DLD1 (cell line): Measurements from ENCODE around the gene PIGZ.

Experiments used
- in situ Hi-C: cut with HindIII; loops from 2 replicates; pipeline ENCODE4 v1.10.0; 2017; ENCODE audit warnings: low sequenced_read_pairs

PIGZ gene

DNA sequence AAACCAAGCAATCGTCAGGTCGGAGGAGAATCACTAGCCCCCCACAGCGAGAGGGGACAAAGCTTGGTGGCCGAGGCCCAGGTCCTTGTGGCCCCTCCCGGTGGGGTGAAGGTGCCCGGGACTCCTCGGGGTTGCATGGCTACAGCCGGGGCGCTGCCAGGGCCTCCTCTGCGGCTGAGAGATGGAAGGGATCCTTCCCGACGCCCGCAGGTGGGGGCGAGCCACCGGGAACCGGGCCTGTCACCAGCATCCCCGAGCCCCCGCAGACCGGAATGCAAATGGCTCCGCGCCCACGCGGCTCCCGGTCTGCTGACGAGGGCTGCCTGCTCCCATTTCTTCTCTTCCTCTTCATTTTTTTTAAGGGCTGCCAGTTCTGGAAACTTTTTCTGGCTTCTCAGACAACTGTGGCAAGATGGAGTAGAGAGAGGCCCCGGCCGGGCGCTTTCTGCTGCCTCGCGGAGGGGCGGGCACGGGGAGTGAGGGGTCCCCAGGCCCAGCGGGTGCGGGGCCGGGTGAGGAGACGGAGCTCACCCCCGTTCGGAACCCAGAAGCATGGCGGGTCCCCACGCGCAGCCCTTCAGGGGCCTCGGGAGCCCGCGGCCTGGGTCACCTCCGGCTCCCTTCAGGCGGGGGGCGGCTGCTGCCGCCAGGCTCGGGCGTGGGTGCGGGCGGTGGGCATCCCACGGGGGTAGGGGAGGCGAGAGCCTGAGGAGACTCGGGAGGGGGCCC lies 33.5 kb upstream of the PIGZ start:
- in situ Hi-C loops = no loop called here

DNA sequence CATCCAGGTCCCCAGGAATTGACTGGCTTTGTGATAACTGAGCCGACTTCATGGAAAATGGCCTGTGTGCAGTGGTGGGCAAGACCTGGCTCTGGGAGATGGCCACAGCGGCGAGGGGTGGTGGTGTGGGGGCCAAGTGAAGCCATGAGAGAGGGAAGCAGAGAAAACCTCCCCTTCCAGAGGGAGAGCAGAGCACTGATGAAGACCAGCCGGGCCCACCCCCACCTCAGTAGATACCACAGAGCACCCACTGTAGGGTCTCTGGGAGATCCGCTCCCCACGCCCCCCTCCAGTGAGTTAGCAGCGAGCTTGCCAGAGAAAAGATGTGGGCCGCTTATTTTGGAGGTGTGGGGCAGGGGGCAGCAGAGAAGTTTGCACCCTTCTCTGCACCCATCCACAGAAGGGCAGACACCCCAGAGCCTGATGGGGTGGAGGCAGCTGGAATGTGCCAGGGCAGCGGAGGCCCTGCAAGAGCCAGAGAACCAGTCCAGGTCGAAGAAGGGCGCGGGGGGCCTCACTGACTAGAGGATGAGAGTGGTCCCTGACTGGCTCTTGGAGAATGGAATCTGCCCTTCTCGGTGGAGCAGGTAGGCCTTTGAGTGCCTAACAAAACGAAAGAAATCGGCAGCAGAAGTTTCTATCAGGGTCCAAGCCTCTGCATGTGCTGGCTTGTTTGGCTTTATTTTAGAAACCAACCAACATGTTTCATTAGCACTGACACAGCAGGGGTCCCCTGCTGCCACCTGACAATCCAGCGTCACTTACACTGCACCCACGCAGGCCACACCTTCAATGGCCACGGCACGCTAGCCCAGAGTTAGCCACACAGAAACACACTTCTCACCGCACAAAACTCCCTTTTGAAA lies 32.7 kb upstream of the PIGZ start:
- in situ Hi-C loops = no loop called here

DNA sequence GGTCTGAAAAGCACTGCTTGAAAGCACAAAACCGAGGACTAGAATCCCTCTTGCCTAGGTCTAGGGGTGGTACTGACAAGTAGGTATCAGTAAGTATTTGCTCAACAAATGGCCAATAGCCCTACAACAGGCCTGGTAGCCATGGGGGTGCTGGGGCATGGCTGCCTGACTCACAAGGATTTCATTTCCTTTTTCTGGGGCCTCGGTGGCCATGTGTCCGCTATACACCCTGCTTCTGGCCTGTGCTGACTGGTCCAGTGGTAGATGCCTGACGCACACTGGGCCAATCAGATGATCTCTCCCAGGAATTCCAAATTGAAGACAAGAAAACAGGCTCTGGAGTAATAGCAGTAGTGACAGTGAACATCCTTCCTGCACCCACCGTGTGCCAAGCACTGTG lies 31.6 kb upstream of the PIGZ start:
- in situ Hi-C loops = no loop called here

DNA sequence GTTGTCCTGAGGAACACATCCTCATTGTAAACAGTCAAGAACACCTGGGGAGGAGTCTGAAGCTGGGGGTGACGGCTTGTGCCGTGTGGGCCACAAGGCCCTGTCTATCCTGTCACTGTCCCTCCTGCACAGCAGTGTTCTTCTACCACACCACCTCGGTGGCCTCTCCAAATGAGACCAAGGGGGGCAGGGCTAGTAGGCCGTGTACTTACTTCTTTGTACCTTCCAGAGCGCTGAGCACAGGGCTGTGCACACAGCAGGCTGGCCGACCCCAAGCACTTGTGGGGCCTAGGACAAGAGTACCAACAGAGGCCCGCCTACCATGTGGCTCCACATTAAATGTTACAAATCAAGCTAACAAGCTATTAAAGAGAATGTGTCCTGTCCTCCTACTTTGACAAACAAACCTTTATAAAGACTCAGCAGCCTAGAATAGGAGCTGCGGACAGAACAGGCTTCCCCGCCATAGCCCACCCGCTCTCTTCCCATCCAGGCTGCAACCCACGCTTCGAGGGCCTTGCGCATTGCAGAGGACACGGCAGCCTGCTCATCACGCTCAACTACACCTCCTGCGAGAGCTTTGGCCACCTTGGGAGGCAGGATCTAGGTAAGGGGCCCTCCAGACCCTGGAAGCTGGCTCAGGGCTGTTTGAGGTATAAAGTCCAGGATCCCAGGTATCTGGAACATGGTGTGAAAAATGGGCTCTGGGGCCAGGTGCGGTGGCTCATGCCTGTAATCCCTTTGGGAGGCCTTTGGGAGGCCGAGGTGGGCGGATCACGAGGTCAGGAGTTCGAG lies 30.5 kb upstream of the PIGZ start:
- in situ Hi-C loops = loop anchor here (10.0 kb wide), 1 partner anchor 516 kb away; no protein-coding TSS in a partner anchor

DNA sequence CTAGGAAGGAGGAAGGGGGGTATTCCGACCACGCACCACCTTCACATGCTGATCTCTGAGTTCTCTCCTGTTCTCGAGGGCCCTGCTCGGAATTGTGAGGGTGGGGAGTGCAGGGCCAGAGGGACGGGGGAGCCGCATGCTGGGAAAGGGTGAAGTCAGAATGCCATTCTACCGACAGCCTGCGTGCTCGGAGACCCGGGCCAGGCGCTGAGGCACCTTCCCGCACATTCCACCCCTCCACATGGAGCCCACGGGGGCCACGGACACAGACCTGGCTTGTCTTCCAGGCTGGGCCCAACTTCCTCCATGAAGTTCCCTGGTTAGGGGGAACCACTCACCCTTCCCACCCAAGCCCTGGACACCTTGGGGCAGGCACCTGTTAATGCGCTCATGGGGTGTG lies 28.7 kb upstream of the PIGZ start:
- in situ Hi-C loops = loop anchor here (10.0 kb wide), 1 partner anchor 517 kb away; no protein-coding TSS in a partner anchor

DNA sequence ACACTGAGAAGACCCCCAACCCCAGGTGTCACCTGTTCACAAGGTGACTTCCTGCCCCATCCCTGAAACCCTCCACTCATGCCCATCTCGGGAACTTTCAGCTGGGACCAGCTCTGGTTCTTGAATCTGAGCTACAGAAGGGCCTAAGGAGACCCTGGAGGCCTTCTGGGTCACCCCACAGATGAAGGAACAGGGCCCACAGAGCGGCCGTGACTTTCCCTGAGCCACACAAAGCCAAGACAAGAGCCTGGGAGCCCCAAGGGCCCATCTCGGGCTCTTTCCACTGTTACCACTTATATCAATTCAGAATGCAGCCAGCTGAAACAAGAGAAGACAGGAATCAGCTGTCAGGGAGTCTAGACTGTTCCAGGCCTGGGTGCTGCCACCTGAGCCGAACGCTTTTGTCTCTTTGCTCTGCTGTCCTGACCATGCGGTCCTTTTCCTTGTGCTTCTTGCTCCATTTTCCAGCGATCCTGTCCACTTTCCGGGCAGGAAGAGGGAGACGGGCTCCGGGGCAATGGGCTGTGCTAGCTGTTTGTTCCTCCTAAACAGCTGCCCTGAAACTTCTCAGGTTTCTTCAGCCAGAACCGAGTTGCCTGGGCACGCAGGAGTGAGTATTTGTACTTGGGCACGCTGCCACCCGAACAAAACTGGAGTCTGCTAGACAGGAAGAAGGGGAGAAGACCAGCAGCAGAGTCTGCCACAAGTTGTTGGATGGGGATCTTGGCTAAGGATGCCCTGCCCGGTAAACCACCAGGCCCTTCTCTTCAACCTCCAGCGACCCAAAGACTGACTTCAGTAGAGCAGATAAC lies 28.0 kb upstream of the PIGZ start:
- in situ Hi-C loops = loop anchor here (10.0 kb wide), 1 partner anchor 518 kb away; no protein-coding TSS in a partner anchor

DNA sequence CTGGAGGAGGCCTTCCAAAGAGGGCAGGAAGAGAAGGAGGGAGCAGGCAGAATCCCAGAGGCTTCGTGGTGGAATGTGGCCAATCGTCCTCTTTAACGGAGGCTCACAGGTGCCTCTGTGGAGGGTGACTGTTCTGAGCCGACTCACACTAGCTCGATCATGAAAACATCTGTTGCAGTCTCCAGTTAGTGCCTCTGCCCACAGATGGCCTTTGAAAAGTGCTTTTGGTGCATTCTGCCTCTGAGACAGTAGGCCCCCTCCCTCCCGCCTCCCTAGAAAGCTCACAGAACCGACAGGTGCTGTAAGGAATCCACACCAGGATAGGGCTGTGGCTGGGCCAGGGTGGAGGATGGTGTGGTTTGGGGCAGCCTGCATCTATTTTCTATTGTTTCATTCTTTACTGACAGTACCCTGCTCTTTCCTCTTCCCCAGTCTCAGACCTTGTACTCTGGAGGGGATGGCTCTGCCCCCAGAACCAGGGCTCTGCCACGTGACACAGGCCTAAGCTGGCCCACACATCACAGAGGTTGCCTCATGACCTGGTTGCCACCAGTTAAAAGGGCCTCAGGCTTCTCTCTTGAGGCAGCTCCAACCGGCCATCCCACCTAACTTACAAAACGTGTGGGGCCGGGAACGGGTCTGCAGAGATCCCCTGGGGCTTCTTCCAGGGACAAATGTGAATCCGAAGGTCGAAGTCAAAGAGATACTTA lies 27.2 kb upstream of the PIGZ start:
- in situ Hi-C loops = loop anchor here (10.0 kb wide), 1 partner anchor 519 kb away; no protein-coding TSS in a partner anchor

DNA sequence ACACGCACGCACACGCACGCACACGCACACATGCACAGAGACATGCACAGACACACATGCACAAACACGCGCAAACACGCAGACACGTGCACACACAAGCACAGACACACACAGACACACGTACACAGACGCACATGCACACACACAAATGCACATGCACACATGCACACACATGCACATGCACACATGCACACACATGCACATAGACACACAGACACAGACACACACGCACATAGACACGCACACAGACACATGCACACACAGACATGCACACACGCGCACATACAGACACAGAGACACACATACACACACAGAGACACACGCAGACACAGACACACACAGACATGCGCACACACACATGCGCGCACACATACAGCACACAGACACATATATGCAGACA lies 26.4 kb upstream of the PIGZ start:
- in situ Hi-C loops = loop anchor here (10.0 kb wide), 1 partner anchor 520 kb away; no protein-coding TSS in a partner anchor

DNA sequence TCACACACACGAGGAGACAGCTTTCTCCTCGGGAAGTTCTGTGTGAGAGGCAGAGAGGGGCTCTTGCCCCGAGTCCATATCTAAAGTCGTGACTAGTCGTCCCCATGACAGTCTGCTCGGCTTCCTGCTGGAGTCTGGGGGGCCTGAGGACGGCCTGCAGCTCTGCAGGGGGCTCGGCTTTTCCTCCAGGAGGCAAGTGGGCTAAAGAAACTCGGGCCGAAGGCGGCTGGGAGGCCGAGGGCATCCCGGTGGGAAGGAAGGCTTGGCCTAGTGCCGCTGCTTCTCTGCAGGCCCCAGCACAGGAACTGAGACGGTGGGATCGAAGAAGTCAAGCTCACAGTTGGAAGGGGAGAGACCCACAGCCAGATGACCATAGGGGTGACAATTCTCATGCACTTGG lies 25.4 kb upstream of the PIGZ start:
- in situ Hi-C loops = loop anchor here (10.0 kb wide), 1 partner anchor 521 kb away; no protein-coding TSS in a partner anchor

DNA sequence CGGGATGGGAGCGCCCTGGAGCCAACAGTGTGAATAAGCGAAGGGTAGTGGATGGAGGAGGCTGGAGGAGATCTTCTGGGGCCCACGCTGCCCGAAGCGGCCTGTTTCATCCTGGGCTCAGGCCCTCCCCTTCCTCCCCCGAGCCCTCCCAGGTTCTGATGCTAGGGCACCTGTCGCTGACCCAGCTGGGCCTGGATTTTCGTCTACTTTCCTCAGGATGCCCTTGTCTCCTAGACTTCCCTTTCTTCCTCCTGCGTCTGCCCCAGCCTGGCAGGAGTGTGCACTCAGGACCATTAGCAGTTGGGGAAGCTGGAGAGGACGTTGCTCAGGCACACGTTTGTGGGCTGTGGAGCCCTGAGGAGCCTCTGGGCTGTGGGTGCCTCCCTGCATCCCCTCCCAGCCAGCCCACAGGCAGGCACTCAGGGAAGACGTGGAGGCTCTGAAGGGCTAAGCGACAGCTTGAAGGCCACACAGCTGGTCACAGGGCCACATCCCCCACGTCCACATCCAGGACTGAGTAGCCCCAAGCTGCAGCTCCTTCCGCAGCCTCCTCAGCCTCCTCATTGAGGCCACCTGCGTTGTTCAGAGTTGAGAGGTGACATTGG lies 23.9 kb upstream of the PIGZ start:
- in situ Hi-C loops = loop anchor here (10.0 kb wide), 1 partner anchor 522 kb away; no protein-coding TSS in a partner anchor

DNA sequence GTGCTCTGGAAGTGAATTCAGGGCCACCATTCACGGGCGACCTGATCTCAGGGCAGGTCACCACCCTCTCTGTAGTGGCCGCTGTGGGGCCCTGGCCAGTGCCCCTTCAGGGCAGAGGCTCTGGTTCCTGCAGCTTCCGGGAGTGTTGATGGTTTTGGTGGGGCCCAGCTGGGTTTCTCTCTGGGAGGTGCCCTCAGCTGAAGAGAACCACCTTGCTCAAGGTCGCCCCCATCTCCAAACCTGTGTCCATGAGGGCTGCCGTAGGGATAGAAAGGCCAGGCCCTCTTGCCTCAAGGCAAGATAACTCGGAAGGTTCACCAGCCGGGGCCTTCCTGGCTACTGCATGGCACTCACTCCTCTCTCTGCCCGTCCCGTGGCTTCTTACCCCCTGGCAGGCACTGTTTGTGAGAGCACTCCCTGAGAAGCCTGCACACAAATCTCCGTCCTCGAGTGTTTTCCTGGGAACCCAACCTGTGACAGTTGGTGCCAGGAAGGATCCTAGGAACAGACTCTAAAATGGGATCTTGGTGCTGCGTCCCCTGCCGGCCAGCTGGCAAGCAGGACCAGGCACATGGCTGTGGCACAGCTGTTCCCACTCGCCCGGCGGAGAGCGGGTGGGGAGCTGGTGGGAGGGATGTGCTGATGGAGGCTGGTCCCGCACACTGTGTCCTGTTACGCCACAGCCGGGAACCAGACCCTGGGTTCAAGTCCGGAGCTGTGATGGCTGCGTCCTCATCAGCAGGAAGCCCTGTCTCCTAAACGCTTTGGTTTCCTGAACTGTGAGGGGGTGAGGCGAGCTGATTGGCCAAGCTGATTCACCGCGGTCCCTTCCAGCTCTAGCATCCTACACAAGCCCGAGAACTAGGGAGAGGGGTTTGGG lies 23.2 kb upstream of the PIGZ start:
- in situ Hi-C loops = loop anchor here (10.0 kb wide), 1 partner anchor 523 kb away; no protein-coding TSS in a partner anchor

DNA sequence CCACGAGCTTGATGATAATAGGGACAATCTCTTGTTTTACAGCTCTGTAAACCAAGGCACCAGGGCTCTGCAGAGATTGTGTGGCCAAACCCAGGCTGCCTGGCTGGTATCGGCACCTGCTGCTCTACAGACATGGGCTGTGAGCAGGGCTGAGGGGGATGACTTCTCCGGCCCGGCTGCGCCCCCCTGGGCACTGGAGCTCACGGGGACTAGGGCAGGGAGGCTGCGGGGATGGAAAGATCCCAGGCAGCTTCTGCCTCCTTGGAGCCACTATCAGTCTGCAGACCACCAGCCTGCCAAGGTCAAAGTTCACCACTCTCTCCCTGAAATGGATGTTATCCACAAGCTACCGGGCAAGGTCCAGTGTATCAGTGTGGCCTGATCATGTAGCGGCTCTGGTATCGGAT lies 22.0 kb upstream of the PIGZ start:
- in situ Hi-C loops = loop anchor here (10.0 kb wide), 1 partner anchor 524 kb away; no protein-coding TSS in a partner anchor

DNA sequence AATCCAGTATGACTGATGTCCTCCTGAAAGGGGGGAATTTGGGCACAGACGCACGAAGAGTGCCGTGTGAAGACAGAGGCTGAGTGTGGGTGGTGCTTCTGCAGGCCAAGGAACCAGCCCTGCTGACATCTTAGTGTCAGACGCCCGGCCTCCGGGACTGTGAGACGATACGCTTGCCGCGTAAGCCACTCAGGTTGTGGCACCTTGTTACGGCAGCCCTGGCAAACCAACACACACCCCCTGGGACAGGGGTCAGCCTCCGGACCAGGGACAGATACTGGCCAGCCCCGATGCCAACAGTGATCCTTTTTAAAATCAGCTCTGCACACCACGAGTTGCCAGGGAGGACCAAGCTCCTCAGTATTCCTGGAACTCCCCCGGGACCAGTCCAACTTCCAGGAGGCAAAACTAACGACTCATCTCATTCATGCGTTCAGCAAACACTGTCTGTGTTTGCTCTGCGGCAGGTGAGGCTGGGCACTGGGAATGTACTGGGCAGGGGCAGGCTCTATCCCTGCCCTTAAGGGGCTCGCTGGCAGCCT lies 21.2 kb upstream of the PIGZ start:
- in situ Hi-C loops = loop anchor here (10.0 kb wide), 1 partner anchor 525 kb away; no protein-coding TSS in a partner anchor

DNA sequence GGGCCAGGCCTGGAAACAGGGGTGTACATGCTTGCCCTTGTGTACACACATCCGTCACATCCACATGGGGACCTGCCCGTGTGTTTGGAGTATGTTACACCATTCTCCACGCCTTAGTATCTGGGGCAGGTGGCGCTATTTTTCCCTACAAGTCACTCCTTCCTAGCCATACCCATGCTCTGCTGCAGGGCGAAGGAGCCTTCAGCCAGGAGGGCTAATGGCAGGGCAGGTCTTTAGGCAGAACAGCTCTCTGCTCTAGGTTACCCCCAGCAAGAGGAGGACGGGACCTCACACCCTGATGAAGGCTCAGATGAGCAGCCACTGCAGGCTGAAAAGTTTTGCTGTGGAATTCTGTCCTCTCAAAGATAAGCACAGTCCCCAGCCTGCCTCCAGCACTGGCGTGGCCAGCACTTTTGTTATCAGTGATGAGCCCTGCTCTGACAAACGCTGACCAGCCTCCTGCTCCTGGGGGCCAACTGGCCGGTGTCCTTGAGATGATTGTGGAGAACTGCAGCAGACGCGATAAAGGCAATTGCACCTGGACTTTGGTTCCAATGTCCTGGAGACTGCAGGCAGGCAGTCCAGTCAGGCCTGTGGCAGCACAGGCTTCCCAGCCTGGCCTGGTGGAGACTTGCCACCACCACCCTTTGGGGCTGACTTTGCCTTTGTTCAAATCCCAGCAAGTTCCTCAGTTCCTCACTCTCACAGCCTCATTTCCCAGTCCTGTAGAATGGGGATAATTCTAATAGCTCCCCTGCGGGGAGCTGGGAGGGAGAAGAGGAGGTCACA lies 19.8 kb upstream of the PIGZ start:
- in situ Hi-C loops = no loop called here

DNA sequence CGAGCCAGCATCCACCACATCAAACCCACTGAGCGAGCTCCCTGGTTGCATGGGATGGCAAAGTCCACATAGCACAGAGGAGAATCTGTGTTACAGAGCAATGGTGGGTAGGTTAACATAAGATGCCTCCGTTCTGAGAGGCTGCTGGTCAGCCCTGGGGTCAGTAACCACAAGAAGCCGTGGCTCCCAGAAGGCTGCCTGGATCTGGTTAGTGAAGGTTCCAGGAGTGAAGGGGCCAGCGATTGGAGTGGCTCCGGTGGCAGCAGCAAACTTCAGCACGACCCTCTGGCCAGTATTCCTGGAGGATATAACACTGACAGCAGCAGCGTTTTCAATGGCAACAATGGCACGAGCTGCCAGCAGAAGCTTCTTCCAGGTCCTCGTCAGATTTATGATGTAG lies 18.4 kb upstream of the PIGZ start:
- in situ Hi-C loops = no loop called here

DNA sequence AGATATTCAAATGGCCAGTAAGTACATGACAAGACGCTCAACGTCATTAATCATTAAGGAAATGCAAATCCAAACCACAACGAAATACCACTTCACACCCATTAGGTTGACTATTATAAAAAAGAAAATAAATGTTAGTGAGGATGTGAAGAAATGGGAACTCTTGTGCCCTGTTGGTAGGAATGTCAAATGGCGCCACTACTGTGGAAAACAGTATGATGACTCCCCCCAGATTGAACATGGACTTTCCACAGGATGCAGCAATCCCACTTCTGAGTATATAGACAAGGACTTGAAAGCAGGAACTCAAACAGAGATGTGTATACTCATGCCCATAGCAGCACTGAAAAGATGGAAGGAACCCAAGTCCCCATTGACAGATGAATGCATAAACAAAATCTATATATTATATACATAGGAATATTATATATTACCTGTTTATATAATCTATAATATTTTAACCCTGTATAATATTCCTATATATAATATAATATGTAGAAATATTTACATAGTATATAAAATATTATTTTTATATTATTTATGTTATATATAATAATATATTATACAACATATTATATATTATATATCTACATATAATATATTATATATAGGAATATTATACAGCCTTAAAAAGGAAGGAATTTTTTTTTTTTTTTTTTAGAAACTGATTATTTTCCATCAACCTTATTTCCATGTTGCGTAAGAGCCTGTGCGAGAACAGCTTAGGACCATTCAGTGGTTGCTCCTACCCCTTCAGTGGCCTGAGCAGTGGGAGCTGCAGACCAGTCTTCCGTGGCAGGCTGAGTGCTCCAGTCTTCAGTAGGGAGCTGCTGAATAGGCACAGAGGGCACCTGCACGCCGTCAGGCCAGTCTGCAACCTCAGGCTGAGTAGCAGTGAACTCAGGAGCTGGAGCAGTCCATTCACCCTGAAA lies 17.6 kb upstream of the PIGZ start:
- in situ Hi-C loops = no loop called here
